ENCODE data around the gene LRCH1. TPM values are rescaled to one million over a fixed set of nuclear protein-coding genes. Genes with fewer than 3 reads are reported as not detected.

The LRCH1 gene
- total RNA-seq, 1 donor: 10.0 TPM

DNA sequence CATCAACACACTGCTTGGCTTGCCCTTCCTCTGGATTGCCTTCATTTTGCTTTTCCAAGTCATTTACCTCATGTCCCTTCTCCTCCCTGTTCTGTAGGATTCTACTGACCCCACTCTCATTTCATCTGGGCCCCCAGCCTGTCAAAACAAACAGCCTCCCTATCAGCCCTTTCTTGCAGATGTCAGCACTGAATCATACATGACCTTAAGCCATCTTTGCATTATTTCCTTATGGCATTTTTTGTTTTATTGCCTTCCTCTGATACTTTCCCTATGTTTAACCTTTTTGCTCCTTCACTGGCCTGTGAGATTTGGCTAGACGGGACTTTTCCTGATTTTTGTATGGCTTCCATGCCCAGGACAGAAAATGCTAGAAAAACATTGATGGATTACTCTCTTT is 8.7 kb downstream of the LRCH1 start:
- no peak for DNase-seq (ENCODE audit: low read depth in 2 of 3, low spot score in 2 of 3)

DNA sequence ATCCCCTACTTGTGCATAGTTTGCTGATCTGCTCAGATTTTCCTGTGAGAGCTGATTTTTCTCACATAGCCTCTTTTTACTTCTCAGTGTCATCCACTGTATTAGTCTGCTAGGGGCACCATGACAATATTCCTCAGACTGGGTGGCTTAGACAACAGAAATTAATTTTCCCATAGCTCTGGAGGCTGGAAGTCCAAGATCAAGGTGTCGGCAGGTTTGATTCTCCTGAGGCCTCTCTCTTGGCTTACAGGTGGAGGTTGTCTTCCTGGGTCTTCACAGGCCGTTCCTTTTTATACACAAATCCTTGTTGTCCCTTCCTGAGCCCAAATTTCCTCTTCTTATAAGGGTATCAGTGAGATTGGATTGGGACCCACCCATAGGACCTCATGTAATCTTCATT is 9.2 kb downstream of the LRCH1 start:
- no peak for DNase-seq (ENCODE audit: low read depth in 2 of 3, low spot score in 2 of 3)

DNA sequence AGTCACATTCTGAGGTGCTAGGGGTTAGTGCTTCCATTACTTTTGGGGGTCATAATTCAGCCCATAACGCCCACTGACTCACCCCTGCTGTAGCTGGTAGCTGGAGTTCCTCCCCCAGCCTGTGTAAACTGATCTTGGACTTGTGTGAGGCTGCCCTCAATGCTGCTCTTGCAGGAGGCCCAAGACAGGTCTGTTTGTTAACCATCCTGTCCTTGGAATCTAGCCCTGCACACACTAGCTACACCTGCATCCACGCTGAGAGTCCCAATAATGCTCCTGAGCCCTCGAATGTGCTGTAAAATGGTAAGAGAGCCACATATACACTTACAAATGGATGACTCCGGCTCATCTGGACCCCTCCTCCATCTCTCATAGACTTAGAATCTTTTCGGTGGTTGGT is 9.6 kb downstream of the LRCH1 start:
- no peak for DNase-seq (ENCODE audit: low read depth in 2 of 3, low spot score in 2 of 3)

DNA sequence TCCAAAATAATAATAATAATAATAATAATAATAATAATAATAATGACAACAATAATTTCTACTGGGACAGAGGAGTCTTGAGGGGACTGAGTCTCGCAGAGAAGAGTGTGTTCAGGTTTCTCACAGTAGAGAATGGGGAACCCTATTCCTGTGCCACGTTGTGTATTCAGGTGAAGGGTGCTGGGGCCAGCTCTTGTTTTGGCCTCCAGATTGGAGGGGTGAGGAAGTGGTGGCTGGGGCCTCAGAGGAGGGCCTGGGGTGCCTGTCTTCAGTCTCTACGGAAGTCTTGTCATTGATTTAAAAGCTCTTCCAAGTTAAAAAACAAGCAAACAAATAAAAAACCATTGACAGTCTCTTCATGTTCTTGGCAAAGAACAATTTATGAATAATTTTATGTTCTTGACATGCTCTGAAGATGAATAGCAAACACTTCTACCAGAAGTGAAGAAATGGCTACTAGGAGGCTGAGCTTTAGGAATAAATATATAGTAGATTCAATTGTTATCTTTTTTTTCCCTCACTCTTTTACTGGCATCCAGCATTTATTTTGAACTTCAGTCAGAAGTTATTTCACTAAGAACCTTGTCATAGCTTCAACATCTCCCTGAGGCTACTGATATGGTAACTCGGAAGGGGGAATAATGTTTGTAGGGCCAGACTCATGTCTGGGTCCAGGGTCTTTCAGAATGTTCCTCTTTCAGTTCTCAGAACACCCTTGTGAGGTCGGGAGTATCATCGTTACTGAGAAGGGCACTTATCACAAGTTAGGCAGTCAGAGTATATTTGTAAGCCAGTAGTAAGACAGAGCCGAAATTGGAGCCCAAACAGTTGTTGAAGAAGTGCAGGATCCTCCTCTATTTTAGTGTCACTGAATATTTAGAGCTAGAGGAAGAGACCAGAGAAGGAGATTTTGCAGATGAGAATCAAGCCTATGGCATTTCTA is 13.1 kb downstream of the LRCH1 start:
- no peak for DNase-seq (ENCODE audit: low read depth in 2 of 3, low spot score in 2 of 3)

DNA sequence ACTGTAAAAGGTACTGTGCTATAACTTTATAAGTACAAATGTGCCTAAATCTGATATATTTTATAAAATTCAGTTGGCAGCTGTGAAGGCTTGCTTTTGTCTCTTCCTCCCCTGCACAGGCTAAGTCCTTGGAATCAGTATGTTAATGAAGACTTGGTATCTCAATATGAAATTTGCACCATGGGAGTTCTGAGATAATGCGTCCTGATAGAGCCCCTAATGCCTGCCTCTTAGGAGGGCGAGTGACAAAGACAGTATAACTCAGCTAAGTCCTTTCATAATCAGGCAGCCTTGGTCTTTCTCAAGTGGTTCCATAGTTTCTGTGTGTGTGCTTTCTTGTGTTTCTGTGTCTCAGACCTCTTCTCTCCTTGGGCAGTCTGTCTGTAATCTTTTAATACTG is 14.7 kb downstream of the LRCH1 start:
- no peak for DNase-seq (ENCODE audit: low read depth in 2 of 3, low spot score in 2 of 3)

DNA sequence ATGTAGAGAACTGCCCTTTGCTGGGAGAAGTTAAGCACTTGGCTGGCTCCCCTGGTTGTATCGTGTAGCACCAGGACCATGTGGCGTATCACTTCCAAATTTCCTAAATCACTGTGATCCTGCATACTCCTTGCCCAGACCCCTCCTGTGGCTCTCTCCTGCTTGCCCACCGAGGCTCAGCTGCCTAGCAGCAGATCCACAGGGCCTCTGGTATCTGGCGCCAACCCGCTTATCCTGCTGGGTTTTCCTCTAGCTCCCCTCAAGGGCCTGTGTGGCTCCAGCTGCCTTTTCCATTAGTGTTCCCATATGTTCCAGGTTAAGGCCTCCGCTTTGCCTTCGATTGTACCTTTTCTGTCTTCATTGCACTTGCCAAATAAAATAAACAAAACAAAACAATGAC is 16.5 kb downstream of the LRCH1 start:
- DNase-seq (ENCODE audit: low read depth in 2 of 3, low spot score in 2 of 3): no peak

DNA sequence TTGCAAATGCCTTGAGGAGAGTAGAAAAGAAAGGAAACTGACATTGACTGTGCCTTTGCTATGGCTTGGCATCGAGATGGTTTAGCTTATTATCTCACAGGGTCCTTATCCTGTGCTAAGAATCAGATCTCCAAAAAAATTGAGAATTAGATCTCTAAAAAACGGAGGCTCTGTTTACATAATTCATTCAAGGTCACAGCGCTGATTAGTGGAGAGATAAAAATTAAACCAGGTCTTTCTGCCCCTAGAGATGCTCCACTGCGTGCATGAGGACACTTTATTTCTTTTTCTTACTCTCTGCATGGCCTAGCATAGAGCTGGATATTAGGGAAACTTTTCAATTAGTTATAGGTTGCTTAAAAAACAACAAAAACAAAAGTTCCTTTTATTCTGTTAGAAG is 17.3 kb downstream of the LRCH1 start:
- no peak for DNase-seq (ENCODE audit: low read depth in 2 of 3, low spot score in 2 of 3)

DNA sequence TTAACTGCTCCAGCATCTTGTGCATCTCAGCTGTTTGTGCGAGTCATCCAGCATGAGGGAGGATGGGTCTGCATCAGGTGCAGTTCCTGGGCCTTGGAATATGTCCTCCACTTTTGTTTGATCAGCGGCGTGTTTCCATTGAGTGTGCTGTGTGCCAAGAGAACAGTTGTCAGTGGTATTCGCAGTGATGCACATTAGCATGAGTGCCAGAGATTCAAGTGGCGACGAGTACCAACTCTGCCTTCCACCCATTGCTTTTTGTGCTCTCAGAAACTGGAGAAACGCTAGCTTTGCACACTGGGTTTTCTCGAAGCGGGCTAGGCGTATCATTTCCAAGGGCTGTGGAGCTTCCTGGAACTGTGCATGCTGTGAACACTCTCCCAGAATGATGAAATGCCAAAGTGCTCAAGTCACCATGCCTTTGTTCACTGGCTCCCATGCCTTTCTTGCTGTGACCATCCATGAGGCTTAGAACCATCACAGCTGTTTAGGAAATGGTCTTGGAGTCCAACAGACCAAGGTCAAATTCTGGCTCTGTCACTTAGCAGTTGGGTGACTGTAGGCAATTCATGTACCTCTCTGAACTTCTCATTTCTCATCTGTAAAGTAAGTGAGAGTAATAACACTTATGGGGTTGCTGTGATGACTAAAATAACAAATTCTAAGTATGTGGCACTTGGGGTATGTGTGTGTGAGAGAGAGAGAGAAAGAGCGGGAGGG is 18.4 kb downstream of the LRCH1 start:
- DNase-seq (ENCODE audit: low read depth in 2 of 3, low spot score in 2 of 3): no peak

DNA sequence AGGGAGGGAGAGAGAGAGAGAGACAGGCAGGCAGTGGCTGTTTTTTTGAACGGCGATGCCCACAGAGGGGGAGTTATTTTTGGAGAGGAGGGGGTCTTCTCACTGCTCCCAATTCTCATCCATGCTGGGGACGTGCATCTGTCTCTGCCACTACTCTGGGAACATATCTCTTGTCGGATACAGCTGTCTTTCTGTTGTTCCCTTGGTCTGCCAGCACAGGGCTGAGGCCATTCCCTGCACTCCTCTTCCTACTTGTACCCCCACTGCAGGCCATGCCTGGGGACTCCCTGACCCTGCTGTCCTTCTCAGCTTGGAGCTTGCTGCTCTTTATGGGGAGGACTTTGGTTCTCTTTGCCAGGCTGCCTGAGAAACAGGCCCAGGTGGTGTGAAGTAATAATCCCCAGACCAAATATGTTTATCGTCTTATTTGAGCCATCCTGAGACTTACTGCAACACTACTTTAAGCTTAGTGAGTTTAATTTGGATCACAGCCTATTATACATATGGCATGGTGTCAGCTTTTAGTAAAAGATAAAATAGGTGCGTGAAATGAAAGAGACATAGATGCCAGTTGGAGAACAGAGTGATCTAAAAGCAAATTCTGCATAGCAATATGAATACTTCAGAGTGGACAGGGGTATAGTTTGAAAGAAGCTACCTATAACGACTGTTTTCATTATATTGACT is 19.1 kb downstream of the LRCH1 start:
- no peak for DNase-seq (ENCODE audit: low read depth in 2 of 3, low spot score in 2 of 3)

DNA sequence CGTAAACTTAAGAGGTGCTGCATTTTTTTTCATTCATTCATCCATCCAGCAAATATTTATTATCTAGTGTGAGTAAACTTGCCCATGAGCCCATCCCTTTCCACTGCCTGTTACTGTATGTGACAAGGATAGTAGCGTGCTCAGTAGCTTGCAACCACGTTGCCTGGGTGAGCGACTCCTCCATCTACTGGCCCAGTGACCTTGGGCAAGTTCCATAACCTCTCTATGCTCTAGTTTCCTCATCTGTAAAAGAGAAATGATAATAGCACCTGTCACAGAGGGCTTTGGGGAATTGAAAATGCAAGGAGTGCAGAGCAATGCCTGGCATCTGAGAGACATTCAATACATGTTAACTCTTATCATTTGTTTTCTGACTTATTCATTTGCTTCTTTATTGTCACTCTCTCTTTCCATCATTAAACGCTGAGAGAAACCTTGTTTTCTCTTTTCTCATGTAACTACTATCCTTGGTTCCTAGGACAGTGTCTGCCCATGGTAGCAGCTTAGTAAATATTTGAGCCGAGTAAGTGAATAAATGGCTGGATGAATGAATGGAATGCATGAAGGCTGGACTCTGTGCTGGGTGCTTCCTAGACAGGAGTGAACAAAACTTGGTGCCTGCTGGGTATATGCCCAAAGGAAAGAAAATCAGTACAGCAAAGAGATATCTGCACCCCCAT is 19.9 kb downstream of the LRCH1 start:
- DNase-seq (ENCODE audit: low read depth in 2 of 3, low spot score in 2 of 3): no peak

DNA sequence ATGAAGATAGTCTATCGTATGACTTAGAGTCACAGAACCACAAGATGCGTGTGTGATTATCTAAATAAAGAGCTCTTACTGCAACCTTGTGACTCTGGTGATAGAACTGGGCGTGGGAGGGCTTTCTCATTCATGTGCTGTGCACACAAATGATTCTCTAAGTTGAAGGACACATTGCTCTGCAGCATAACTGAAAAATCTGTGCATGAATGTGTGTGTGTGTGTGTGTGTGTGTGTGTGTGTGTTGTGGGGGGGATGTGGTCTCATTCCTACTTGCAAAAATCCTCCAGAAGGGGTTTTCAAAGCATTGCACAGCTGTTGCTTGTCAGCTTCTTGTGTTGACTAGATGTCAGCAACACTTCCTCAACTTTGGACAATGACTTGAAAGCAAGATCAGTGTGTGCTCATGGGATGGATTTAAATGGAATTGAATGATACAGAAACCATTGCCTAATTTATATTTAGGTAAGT is 22.4 kb downstream of the LRCH1 start:
- no peak for DNase-seq (ENCODE audit: low read depth in 2 of 3, low spot score in 2 of 3)

DNA sequence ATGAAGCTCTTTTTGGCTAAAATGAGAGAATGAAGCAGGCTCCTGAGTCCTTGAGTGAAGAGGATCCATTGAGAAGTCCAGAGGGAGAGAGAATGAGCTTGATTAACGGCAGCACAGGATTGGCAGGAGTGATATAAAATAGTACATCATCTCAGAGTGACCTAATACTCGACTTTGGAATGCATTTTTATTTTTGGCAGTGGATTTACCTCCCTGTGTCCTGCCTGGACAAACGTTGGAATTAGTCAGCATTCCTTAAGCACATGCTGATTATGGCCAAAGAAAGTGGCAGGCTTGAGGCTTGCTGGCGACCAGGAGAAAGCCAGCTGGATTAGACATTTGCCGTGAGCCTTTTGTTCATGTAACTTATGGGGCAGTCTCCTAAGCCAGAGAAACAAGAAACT is 22.9 kb downstream of the LRCH1 start:
- DNase-seq (ENCODE audit: low read depth in 2 of 3, low spot score in 2 of 3): no peak

DNA sequence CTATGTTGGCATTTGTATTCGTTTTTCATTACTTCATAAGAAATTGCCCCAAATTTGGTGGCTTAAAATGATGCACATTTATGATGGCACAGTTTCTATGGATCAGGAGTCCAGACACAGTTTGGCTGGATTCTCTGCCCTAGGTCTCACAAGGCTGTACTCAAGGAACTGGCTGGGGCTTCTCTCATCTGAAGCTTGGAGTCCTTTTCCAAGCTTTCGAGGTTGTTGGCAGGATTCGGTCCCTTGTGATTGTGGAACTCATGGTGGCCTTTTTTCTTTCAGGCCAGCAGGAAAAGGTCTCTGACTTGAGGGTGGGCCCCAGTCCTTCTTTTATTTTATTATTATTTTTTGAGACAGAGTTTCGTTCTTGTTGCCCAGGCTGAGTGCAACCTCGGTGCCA is 23.8 kb downstream of the LRCH1 start:
- no peak for DNase-seq (ENCODE audit: low read depth in 2 of 3, low spot score in 2 of 3)

DNA sequence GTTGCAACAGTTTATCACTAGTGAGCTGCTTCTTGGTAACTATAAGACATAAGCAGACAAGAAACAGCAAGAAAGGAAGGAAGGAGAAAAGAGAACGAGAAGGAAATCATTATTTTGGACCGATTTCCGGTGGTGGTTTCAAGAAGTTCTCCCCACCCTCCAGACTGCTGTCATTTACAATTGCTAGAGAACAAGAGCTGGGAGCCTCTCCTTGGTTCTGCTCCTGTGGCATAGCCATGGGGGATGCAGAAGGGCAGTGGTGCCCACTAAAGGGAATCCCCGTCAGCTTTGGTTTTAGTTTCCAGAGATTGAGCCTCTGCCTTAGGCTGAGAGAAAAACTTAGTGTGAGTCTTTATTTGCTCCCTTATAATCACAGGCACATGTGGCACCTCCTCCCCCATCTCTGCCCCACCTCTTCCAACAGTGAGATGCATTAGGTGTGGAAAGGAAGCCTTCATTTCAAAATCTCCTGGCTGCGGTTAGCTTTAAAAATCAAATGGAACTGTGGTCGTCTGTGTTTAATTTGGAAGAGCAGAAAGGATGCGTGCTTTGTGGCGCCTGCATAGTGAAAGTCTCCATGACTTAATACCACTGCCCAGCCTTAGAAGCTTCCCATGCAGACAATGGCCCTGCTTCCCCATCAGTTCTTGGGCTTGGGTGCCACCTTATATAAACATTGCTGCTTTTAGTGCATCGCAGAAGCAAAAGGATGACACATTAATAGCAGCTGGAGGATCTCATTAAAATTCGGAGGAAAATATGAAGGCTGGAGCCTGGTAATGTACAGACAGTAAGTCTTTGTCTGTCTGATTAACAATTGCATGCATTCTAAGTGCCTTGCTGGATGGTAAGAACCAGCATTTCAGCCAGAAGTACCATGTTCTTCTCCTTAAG is 25.0 kb downstream of the LRCH1 start:
- peak in 1 of 3 donors; percentile 10 for DNase-seq (ENCODE audit: low read depth in 2 of 3, low spot score in 2 of 3)

DNA sequence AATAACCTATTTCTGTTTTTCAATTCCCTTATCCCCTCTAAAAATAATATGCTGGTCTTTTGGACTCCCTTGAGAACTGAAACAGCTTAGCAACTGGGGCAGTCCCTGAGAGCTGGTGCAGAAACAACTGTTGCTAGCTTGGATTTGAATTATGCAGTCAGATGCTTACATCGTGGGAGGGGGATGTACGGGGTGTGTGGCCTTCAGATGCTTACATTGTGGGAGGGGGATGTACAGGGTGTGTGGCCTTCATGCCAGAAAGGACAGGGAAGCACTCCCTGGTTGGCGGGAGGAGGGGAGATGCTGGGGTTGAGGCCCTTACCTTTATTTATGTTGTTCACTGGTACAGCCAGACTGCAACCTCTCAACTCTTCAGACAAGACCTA is 25.6 kb downstream of the LRCH1 start:
- DNase-seq (ENCODE audit: low read depth in 2 of 3, low spot score in 2 of 3): no peak

DNA sequence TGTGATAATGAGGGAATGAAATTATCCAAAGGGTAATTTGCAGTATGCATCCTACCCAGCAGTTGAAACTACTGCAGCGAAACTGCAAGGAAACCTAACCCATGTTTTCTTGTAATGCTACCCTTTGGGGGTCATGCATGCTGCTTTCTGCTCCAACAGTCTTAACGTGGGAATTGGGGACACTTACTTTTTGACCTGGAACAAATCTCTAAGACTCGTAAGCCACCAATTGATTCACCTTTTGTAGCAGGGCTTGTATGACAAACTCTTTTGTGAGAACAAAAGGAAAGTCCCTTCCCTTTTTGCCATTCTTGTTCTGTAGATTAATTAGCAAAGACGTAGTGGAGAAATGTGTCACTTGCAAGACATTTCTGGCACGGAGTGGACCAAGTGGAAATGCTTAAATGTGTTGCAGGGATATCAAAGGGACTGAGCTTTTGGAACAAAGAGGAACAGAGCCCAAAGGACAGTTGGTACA is 27.4 kb downstream of the LRCH1 start:
- DNase-seq (ENCODE audit: low read depth in 2 of 3, low spot score in 2 of 3): no peak

DNA sequence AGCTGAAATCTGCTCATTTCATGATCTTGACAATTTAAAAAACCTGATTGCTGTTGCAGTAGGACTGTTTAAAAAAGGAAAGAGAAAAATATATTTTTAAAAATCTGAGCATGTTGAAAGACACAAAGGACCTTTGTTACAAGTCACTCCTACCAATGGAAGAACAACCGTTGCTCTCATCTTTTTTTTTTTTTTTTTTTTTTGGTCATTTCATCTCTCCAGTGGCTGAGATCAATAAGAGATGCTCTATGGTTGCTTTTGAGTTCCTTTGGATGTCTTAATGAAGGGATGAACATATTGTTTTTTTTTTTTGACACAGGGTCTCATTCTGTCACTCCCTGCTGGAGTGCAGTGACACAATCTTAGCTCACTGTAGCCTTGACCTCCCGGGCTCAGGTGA is 29.2 kb downstream of the LRCH1 start:
- no peak for DNase-seq (ENCODE audit: low read depth in 2 of 3, low spot score in 2 of 3)

DNA sequence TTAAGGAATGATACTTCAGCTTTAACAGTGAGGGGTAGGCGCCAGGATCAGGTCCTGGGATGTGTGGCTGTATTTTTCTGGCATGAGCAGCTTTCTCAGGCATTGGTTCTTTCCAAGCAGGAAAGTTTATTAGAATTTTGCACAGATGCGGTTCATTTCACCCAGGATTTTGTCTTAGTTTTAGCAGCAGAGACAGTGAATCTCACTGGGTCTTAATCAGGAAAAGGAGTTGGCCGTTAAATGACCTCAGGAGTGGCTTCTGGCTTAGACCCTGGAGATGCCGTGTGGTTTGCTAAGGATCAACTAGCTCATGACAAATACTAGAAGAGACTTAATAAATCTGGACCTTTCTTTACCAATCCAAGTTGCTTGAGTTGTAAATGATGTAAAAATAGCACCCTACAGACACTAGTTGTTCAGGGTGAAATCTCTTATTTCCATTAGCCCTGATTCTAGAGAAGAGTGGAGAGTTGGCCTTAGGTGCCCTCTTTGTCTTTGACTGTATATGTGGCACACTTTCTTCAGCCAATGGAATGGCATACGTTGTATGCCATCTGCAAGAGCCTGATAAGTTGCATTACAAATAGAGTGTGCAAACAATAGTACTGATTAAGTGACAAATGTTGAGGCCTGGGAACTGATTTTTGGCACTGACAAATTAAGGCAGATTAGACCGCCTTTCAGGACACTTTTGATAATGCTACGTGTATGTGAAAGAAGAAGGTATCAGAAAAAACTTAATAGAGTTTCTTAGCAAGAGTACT is 34.0 kb downstream of the LRCH1 start:
- peak in 1 of 3 donors; percentile 18 for DNase-seq (ENCODE audit: low read depth in 2 of 3, low spot score in 2 of 3)
